T-helper 1 cell treated with Interleukin-12 subunit alpha and Interleukin-12 subunit beta and Interleukin-4 antibody, amounts not matched to agents 30 ng/mL and 1 ng/mL, for 36 hours (primary cell): ENCODE data around the gene ORMDL2. TPM values are rescaled to one million over a fixed set of nuclear protein-coding genes. Genes with fewer than 3 reads are reported as not detected.
"Not testable (repeated sequence)": the region's sequence is repeated elsewhere in the genome, so short reads cannot be mapped to it uniquely, and the experiment has no call there.

ENCODE experiments used
- intact Hi-C: fragments of 100-400 bp; cut with micrococcal nuclease; formaldehyde crosslinking; loops from one replicate; pipeline ENCODE4 v1.15.1; 2024
- total RNA-seq: library from RNA; stranded (reverse); gene quantifications from 2 replicates; pipeline ENCODE4 v1.2.3, GENCODE V29; 2022

Gene ORMDL2
- total RNA-seq, 1 donor from 2014 or later, result 90.9 TPM

- intact Hi-C loops, result loop anchor here (5.0 kb wide), 1 partner anchor 194 kb away; the partner anchor contains the start of gene IKZF4
Measured at GRCh38 chr12:55827806-55828205, 10.0 kb downstream of the ORMDL2 start.

DNA sequence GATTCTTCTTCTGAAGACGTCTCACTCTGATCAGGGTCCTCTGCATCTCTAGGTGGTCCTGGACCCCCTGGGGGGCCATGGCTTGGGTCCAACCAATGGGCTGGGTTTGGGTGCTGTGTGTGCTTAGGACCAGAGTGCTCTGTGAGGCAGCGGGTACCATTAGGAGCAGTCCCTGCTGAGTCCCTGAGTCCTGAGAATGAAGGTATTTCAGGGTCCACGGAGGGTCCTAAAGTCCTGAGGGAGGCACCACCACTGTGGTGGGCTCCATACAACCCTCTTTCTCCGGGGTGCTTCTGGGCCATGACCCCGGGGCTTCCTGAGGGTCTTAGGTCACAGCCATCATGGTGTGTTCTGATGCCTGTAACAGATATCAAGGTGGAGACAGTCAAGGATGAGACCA, 10.5 kb downstream of the ORMDL2 start:
- intact Hi-C loops, result loop anchor here (5.0 kb wide), 1 partner anchor 194 kb away; the partner anchor contains the start of gene IKZF4

DNA sequence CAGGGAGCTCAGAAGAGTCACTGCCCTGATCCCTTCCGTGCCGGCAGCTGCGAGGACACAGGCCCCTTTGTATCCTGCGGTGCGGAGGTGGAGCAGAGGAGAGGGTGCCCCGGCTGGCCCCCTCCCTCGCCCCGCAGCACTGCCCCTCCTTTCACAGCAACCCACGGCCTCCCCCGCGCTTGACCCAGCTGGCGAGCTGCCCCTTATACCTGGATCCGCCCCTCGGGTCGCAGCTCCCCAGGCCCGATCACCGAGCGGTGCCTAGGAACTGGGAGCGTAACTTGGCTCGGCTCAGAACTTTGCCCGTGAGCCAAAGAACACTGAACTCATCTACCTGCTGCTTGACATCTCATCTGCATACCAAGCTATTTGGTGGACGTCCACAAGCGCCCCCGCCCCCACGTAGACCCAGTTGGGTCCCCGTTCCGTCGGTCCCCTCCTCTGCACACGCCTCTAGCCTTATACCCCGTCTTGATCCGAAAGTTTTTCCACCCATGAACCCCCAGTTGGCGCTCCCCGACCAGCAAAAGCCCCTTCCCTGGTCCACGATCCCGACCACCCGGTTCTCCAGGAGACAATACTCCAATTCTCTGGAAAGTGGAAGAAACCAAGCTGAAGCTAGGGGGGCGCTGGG, 12.2 kb downstream of the ORMDL2 start:
- intact Hi-C loops, result loop anchor here (1.0 to 5.0 kb wide), 14 partner anchors 13 to 1922 kb away; partner anchors contain the start of genes BLOC1S1, CDK4, CS and IKZF4

DNA sequence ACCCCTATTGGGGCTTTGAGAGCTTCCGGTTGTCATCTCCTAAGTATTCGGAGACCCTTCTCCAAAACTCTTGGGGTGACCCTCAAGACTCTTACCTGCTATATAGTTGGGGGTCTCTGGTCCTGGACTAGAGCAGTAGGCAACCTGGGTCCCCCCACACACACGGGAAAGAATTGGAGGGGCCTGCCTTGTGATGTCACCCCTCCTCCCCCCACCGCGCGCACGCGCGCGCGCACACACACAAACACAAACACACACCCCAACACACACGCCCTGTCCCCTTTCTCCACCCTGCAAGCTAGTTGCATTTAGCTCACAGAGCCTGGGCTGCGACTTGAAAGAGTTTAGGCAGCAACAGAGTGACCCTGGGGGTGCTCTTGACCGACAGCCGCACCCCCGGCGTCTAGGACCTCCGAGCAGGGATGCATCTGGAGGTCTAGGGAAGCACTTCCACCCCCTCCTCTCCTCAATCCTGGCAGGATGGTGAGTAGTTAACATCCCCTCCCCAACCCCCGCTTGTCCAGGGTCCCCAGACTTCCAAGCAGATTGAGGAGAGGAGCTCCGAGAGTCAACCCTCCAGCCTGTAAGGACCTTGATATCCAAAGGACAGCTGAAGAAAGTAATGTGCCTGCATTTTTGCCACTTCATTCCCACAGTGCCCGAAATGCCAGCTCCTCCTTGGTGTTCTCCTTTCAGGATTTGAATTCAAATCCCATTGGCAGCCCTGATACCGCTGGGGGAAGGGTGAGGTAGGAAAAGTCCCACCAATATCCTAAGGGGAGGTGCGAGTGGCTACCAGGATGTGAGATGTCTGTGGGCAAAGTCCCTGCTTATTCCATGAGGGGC, 13.0 kb downstream of the ORMDL2 start:
- intact Hi-C loops, result loop anchor here (1.0 kb wide), 1 partner anchor 109 kb away; no protein-coding TSS in a partner anchor

DNA sequence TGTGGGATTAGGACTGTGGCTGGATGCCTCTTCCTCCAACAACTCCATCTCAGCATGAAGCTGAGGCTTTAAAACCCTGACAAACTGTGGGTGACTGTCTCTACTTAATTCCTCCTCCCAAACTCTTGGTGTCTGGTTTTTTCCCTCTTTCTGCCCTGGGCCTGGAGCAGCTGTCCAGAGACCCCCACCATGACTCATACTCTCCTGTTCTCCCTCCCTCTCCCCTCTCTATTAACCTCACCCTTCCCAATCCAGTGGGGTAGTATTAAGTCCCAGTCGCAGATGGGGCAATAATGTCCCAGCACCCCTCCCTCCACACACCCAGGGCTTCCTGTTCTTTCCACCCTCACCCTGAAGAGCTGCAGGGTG, 13.6 kb downstream of the ORMDL2 start:
- intact Hi-C loops, result no loop called here

DNA sequence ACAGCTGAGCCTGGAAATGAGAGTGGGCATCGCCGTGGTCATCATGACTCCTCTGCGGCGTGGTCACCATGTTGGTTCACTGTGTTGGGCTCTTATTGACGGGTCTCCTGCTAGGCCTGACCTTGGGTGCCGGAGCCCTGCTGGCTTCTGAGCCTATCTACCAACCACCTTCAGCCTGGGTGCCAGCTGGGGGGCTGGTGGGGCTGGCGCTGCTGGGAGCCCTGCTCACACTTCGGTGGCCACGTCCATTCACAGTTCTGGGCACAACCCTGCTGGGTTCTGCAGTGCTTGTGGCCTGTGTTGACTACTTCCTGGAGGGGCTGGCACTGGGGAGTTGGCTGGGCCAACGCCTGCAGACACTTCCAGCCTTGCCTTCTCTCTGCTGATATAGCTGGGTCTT, 15.2 kb downstream of the ORMDL2 start:
- intact Hi-C loops, result no loop called here

- intact Hi-C loops, result not testable (repeated sequence)
Measured at GRCh38 chr12:55834400-55834799, 16.6 kb downstream of the ORMDL2 start.

GRCh38 chr12:55838361-55838760, 20.5 kb downstream of the ORMDL2 start:
- intact Hi-C loops, result no loop called here

DNA sequence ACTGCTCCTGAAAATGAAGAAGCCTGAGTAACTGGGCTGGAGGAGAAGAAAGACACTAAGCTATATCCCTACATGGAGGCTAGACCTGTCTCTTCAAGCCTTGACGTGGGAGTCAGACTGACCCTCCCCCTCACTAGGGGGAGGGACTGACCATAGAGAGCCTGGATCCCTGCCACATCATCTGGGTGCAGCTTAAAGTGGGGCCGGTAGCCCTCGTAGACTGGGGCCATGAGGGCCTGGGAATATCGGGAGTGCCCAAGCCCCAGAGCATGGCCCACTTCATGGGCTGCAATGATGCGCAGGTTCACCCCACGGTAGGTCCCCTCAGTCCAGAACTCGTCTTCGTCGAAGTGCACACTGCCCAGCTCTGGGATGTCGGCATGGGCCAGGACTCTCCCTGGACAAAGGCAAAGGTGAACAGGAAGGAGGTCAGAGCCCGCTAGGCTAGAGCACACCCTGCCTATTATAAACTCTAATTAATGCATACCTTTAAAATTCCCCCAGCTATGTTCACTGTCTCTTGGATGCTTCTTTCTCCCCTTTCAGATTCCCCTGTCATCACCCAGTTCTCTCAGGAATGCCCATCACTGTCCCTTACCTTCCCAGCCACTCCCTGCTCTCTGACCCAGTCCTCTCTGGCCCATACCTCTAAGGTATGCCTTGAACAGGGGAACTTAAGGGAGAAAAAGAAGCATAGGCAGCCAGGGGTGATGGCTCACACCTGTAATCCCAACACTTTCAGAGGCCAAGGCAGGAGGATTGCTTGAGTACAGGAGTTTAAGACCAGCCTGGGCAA, 21.7 kb downstream of the ORMDL2 start:
- intact Hi-C loops, result no loop called here

DNA sequence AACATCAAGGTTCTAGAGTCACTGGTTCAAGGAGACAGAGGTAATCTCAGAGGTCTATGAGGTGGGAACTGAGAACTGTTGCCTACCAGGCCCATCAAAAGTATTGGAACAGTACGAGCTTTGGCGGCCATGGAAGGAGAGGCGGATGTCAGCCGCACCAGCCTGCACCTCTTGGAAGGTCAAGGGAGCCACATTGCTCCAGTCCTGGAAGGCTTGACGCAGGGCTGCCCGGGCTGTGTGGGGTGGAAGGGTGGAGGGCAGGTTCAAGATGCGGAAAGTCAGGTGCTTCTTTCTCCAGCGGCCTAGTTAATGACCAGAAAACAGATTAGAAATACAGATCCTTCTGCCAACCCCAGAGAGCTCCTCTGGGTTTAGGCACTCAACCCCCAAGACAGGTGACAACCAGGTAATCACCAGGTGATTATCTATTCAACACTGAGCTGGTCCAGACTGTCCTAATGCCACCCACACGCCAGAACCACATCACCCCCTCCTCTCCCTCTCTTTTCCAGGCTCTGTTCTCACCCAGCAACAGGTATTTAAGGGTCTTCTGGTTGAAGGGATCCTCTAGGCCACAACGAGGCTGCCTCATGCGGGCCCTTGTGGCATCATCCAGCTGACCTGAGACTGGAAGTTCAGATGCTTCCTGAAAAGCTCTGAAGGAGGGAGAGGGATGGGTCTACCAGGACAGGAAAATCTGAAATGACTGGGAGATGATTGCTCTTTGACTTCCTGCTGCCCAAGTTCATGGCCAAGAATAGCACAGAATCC, 22.9 kb downstream of the ORMDL2 start:
- intact Hi-C loops, result no loop called here

- intact Hi-C loops, result no loop called here
Measured at GRCh38 chr12:55842681-55843429, 25.0 kb downstream of the ORMDL2 start, which contains the start of gene MMP19. TSS of gene MMP19 (minus strand) at chr12:55842936. CDS start at chr12:55842830, 106 bp downstream.

GRCh38 chr12:55843431-55843830, 25.6 kb downstream of the ORMDL2 start:
- intact Hi-C loops, result no loop called here

DNA sequence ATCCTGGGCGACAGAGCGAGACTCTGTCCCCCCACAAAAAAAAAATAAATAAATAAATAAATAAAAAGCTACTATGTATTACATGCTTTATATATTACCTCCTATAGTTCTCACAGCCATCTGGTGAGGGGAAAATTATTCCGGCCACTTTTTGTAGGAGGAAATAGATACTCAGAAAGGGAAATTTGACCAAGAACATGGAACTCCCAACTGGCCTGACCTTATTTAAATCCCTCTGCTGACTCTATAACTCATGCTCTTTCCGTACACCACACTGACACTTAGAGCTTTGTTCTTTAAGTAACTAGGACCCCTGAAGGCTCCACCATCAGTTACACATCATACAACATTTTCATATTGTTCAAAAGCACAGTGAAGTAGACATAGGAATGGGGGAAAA, 27.1 kb downstream of the ORMDL2 start:
- intact Hi-C loops, result no loop called here

DNA sequence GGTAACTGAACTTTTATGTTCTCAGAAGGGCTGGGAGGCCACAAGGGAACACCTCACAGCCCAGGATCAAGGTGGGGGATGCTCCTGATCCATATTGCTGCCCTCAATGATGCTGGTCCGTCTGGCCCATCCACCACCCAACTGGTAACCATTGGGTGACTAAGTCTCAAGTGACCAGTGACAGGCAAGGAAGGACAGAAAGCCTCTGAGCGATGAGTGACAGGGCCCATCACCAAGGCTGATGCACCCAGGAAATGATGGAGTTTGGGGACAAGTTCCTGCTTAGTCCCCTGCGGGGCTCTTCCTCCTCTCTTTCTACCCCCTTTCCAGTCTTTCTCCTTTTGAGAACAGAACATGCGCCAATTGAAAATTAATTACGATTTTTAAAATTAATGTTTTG, 27.5 kb downstream of the ORMDL2 start:
- intact Hi-C loops, result no loop called here

DNA sequence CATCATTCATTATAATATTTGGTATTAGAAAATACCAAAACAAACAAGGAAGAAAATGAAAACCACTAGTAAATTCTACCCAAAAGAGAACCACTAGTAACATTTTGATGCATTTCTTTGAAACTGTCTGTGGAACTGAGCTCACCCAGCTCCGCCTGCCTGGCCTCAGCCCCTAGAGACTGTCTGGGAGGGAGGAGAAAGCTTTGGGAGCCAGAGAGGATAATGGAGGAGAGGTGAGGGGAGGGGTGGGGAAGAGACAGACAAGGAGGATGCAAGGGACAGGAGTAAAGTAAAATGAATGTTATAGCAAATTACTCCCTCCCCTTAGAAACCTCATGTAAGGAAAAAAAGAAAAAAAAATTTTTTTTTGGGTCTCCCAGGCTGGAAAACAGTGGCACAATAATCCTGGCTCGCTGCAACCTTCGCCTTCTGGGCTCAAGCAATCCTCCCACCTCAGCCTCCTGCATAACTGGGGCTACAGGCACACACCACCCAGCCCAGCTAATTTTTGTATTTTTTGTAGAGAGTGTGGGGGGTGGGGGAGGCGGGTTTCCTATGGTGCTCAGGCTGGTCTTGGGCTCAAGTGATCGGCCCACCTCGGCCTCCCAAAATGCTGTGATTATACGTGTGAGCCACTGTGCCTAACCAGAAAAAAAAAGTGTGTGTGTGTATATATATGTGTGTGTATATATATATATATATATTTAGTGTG, 28.1 kb downstream of the ORMDL2 start:
- intact Hi-C loops, result no loop called here

GRCh38 chr12:55847033-55847432, 29.2 kb downstream of the ORMDL2 start:
- intact Hi-C loops, result no loop called here

DNA sequence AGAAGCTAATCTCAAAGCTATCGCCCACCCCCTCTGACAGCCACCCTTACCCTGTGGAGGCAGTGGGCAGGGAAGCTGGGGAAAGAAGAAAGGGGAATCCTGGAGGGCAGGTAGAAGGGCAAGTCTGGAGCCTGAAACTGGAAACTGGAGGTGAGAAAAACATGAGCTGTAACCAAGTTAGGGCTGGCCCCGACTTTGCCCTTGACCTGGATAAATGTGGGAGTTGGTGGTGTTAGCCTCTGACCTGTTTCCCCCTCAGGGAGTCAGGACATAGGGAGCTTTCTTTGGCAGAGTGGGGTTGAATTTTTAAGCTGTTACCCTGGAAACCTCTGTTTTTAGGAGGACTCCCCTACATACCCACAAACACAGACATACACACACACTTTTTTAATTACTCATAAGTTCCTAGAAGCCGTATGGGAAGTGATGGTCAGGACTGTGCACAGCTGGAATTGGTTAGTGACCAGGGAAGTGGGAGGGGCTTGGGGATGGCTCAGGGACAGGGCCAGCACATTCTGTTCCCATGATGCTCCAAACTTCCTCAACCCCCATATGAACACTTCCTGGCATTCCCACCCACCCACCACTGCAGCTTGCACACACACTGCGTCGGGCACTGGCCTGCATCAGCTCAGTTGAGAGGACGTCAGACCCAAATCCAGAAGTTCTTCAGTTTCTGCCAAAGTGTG, 29.9 kb downstream of the ORMDL2 start:
- intact Hi-C loops, result no loop called here

GRCh38 chr12:55849616-55850343, 31.9 kb downstream of the ORMDL2 start:
- intact Hi-C loops, result no loop called here
